NCI-H1417 treated with DMSO at 0.1 percent for 48 hours (cell line): ENCODE data around the gene RRP7A.
"Not testable (repeated sequence)": the region's sequence is repeated elsewhere in the genome, so short reads cannot be mapped to it uniquely, and the experiment has no call there.

Experiments
- DNase-seq: peaks from one replicate; lab custom pipeline; 2025; lab: John Stamatoyannopoulos, UW

Gene RRP7A

DNA sequence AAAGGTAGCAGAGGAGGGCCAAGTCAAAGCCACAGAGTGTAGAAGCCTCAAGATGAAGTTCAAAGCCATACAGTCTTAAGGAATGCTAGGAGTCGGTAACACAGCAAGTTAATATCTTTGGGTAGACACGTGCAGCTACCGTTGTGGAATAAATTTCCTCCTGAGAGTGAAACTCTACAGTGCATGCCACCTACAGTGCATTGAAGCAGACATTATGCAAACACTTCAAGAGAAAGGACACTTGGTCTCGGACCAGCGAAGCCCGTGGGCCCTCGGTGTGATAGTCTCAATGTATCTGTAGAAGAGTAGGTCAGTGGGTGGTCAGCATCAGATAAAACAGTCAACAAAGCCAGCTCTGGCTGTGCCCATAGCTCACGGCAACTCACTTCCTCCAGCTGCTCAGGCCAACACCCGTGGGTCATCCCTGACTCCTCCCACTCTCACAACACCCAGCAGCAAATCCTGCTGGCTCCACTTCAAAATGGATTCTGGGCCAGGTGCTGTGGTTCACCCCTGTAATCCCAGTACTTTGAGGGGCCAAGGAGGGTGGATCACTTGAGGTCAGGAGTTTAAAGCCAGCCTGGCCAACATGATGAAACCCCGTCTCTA lies 24.0 kb downstream of the RRP7A start:
- not testable (repeated sequence) for DNase-seq

DNA sequence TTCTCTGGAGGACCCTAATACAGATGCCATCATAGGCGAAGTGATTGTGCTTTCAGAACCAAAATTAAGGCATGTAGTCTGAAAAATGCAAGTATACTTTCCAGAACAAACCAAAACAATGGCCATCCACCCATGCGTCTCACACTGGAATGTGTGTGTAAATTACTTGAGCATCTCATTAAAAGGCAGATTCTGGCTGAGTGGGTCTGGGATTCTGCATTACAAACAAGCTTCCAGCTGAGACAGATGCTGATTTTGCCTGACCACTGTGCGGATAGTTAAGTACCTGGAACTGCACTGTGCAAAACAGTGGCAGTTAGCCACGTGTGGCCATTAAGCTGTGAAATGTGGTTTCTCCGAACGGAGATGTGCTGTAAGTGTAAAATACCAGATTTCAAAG lies 26.2 kb downstream of the RRP7A start:
- no peak for DNase-seq

DNA sequence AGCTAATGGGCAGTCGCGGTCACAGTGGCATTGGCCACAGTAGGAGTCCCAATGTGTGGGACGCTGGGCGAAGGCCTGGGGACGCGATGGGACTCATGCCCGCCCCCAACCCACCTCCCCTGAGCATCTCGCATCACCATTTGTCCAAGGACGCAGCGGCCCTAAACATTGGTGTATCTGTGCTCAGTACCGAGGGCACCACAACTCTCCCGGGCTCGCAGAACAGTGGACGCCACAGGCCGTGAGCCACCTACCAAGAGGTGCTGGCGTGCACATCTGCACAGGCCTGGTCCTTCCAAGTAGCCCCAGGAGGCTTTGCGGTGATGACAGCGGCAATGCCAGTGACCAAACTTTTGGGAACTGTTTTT lies 27.3 kb downstream of the RRP7A start:
- DNase-seq, result no peak

DNA sequence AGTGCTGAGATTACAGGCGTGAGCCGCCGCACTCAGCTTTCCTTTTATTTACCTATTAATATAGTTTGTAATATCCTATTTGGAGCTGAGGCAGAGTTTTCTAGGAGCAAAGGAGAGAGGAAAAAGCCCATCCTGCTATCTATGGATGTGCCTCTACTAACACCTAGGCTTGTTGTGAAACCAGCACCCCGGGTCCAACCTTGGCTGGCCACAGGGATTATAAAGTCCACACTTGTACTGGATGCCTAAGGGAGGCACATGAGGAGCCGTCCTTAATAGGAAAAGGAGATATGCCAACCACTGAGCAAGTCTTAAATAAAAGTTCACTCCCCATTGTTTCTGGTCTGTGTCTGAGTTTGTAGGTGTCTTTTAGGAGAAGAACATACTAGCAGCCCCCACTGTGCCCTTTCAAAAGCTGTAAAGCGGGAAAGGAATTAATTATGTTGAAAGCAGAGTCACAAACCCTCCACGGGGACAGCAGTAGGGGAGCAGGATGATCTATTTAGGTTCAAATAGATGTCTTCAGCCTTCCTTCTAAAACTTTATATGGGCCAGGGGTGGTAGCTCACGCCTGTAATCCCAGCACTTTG lies 29.3 kb downstream of the RRP7A start:
- no peak for DNase-seq

DNA sequence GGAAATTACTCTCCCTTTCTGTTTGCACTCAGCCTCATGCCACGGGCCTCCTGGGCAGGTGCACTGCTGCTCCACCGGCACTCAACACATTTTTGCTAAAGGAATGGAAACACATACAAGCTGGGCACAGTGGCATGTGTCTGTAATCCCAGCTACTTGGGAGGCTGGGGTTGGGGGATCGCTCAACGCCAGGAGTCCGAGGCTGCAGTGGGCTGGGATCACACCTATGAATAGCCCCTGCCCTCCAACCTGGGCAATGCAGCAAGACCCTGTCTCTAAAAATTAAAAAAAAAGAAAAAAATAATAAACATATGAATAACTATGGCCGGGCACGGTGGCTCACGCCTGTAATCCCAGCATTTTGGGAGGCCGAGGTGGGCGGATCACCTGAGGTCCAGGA lies 30.6 kb downstream of the RRP7A start:
- DNase-seq, result no peak

DNA sequence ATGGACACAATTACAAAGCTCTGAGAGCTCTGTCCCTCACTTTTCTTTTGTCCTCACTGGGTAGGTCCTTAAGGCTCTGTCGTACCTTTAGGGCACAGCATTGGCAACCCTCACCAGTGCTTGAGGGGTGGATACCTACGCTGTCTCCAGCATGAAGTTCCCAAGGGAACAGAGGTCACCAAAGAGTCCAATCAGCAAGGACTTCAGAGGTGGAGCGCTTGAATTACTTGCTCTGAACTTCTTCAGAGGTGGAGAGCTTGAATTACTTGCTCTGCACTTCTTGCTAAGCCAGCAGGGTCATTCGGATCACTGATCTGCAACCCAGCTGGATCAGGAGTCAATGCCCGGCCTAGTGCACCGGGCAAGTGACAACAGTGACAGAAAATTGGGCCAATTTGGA lies 35.1 kb downstream of the RRP7A start:
- DNase-seq, result no peak

DNA sequence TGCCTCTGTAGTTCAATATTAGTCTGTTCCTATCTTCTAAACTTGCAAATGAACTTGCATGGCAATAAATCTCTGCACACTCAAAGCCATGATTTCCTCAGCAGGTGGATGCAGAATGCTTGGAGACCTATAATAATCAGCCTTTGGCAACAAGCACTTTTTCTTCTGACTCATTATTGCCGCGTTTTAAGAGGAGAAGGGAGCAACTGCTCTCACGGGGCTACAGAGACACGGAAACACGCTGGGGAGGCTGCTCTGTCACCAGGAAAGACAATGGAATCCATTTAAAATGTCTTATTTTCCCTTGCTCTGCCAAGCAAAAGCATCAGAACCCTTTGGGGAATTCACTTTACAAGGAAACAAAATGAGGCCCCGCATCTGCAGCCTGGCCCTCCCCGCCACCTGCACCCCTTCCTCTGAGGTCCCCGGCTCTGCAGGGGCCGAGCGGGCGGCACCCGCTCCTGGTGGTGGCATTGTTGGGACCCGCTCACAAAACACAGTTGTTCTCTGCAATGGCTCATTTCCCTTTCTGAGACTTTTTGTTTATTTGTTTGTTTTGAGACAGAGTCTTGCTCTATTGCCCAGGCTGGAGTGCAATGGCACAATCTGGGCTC lies 35.9 kb downstream of the RRP7A start:
- DNase-seq, result not testable (repeated sequence)

DNA sequence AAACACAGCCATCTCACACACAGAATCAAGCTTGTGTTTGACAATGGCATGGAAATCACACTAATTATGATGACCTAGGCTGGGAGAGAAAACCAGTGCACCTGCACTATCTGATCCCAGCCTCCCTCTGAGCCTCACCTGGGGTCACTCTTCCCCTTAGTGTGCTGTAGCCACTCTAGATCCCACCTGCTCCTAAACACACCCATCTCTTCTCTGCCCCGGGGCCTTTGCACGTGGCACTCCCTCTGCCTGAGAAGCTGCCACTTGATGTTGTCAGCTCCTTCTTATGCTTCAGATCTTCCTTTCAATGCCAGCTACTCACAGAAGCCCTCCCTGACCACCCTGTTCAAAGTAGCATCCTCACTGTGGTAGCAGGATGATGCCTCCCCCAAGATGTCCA lies 44.5 kb downstream of the RRP7A start:
- DNase-seq, result no peak

DNA sequence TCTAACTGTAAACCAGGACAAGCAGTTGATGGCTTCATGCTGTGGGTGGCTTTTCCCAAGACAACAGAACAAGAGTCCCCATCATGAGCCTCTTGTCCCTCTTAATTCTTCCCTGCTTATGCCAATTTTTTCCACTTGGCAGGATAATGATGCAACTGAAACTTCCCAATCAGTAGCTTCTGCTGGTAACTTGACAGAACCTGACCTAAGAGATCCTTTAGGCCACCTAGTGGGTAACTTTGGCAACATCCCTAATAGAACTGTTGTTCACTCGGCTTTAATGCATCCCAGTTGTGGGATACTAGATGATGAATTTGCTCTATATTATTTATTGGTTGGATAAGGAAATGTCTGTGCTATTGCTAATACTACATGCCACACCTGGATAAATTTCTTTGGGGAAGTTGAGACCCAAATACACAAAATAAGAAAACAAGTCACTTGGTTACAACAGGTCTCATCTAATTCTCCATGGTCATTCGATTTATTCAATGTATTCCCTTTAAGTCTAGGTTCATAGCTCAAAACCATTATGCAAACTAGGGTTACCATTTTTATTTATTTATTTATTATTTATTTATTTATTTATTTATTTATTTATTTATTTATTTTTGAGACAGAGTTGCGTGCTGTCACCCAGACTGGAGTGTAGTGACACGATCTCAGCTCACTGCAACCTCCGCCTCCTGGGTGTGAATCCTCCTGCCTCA lies 46.0 kb downstream of the RRP7A start:
- no peak for DNase-seq

DNA sequence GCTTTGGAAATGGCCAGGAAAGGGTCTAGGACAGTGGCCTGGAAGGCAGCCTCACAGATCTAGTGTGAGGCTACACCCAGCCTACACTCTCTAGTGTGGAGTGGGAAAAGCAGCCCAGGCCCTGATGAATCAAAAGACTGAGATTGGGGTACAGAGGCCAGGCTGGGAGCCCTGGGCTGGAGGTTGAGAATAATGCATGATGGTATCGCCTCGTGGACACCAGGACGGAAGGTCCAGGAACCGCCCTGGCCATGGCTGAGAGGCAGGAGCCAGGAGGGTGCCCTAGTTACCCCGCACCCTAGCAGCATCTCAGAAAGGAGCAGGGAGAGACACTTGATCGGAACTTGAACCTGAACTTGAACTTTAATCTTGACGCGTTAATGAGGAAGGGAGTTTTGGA lies 46.9 kb downstream of the RRP7A start:
- DNase-seq, result no peak

DNA sequence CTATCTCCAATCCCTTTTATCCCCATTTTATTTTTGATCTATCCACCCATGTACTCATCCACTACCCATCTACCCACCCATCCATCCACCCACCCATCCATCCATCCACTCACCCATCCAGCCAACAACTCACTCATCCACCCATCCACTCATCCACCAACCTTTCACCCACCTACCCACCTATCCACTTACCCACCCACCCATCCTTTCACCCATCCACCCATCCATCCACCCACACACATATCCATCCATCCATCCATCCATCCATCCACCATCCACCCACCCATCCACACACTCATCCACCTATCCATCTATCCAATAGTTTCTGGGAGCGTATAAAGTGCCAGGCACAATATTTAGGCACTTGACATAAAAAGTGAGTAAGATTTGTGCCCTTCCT lies 48.2 kb downstream of the RRP7A start:
- no peak for DNase-seq

DNA sequence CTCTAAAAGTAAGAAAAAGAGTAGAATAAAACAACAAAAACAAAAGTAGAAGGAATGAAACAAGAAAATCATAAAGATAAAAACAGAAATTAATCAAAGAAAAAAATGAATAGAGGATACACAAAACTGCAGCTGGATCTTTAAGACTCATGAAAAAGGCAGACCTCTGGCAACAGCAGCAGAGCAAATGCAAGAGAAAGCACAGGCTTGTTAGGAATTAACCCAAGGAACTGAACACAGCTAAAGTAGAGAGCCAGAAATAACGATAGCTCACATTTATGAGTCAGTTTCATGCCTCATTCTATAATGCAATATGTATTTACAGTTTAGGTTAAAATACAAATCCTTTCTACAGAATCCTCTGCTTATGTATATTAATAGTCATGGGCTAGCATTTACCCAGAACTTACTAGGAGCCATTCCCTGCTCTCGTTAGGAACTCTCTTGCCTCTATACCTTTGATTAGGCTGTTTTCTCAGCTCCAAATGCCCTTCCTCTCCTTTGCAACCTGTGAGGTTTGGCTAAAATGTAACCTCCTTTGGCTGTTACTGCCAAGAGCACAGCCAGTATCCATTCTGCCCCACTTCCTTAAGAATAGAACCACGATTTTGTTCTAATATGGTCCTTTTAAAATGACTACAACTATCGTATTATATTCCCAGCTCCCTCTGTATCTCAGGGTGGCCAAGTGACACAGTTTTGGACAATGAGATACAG lies 49.1 kb downstream of the RRP7A start:
- no peak for DNase-seq

DNA sequence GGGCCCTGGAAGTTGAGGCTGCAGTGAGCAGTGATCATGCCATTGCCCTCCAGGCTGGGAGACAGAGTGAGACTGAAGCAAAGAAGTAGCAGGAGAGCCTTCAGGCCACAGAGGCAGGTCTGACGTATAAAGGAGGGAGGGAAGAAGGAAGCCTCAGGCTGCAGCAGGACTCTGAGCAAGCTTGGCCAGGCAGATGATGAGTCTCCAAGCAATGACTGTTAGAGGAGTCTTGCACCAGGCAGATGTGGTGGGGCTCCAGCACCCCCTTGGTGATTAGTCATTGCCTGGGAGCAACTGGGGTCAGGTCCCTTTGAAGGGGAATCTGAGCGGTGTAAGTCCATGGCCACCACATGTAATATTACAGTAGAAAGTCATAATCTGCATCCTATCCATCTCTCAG lies 50.8 kb downstream of the RRP7A start:
- no peak for DNase-seq

DNA sequence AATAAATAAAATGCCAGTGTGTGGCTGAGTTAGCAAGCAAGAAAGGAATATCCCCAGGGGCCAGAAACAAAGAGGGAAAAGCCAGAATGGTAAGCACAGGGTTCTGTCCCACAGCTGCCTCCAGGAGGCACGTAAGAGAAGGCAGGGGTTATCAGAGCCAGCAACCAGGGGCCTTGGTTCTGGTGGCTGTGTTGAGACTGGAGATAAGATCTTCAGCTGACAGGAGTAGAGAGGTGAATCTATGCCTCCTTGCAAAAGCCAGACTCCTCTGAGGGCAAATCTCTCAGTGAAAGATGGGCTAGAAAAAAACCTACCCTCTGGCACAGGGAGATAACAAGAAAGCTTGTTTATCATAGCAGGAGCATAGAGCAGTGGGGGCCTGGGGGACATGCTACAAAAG lies 57.6 kb downstream of the RRP7A start:
- DNase-seq, result no peak

DNA sequence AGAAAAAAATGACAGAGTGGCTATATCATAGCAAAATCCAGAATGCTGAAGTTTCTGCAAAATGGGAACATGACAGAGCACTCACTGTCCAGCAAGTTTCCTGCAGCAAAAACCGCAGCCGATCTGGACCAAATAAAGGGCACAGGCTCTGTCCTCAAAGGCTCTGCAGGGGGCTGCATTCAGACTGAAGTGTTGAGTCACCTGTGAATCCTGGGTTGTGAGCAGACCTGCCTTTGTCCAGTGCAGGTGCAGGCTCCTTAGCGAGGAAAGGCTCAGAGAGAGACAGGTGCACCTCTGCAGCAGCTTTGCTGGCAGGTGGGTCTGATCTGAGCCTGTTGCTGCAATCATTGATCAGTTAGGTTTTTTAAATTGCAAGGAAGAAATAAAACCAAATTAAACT lies 58.1 kb downstream of the RRP7A start:
- DNase-seq, result peak; percentile 54
